Suprapubic skin (tissue), 4 donors: ENCODE data around the gene TBXAS1. TPM values are rescaled to one million over a fixed set of nuclear protein-coding genes. Genes with fewer than 3 reads are reported as not detected.

Experiments
- DNase-seq, 2 donors: peaks; one replicate each; pipeline ENCODE4 v3.0.0-alpha.2; 2019; ENCODE audit warnings: low spot score in 2 of 2
- H3K27ac ChIP-seq: fragments of 200-600 bp; sonication (generic); one replicate; pipeline ENCODE4 v1.5.1; 2019
- H3K27me3 ChIP-seq: fragments of 200-600 bp; sonication (generic); one replicate; pipeline ENCODE4 v1.5.1; 2019
- H3K36me3 ChIP-seq: fragments of 200-600 bp; sonication (generic); one replicate; pipeline ENCODE4 v1.5.1; 2019
- H3K4me1 ChIP-seq: fragments of 200-600 bp; sonication (generic); one replicate; pipeline ENCODE4 v1.5.1; 2019
- H3K4me3 ChIP-seq: fragments of 200-600 bp; sonication (generic); one replicate; pipeline ENCODE4 v1.5.1; 2019; ENCODE audit warnings: mild to moderate bottlenecking
- H3K9me3 ChIP-seq: fragments of 200-600 bp; sonication (generic); one replicate; pipeline ENCODE4 v1.5.1; 2019
- CTCF ChIP-seq, 2 donors: fragments of 200-600 bp in 1 of 2; fragments of 450-650 bp in 1 of 2; sonication (generic) in 1 of 2; IDR thresholded peaks; one replicate each; pipeline ENCODE4 v1.5.1; 2016 to 2019; ENCODE audit warnings: antibody characterized with exemption in 2 of 2, mild to moderate bottlenecking in 1 of 2, moderate library complexity in 1 of 2
- EP300 ChIP-seq: sonication (generic); formaldehyde crosslinking; IDR thresholded peaks from one replicate; pipeline ENCODE4 v1.6.1; 2017; ENCODE audit warnings: antibody characterized with exemption
- POLR2A ChIP-seq, 2 donors: fragments of 450-650 bp; IDR thresholded peaks; one replicate each; pipeline ENCODE4 v1.6.1; 2017; ENCODE audit warnings: antibody characterized with exemption in 2 of 2, mild to moderate bottlenecking in 2 of 2, moderate library complexity in 2 of 2
- POLR2AphosphoS5 ChIP-seq, 3 donors: sonication (generic); formaldehyde crosslinking; IDR thresholded peaks; one replicate each; pipeline ENCODE4 v1.6.1; 2017; ENCODE audit warnings: antibody characterized with exemption in 3 of 3
- WGBS: methylation state at CpG from one replicate; pipeline ENCODE4 v1.1.5; 2018; 5-methylcytosine and 5-hydroxymethylcytosine counted together
- total RNA-seq, 4 donors: library from RNA; depleted of rRNA; stranded (reverse); fragments of >200 nt; gene quantifications; one replicate each; pipeline ENCODE4 v1.1.0, GENCODE V29; 2016

TBXAS1 gene
- total RNA-seq, 4 donors from 2014 or later = 1.4 to 2.4 (median 2.1) TPM

DNA sequence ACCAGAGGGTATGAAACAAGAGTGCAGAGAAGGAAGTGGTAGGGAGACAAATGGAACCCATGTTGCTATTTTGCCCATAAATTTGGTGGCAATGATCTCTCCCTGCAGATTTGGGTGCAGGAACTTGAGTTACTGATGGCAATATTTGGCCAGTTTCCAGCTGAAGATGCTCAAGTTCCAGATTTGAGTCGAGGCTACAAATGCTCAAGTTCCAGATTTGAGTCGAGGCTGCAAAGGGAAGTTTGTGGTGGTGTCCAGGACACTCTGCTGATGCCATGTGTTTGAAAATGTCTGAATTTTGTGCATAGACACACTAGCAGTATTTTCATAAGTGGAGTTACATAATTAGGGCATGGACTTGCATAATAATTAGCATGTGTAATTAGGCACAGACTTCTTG lies 40.8 kb downstream of the TBXAS1 start:
- WGBS = 75% methylated on average over 2 of the region's 2 CpGs
- Histone ChIP-seq H3K4me3 (no peak overlapping the region), H3K27ac (no peak overlapping the region), H3K27me3 (peaks cover under 1% of the 10 kb centered on the region), H3K4me1 (peaks cover 14% of the 10 kb centered on the region), H3K9me3 (no peaks in the 10 kb centered on the region), H3K36me3 (no peaks in the 10 kb centered on the region)
- DNase-seq = no peak
- TF ChIP-seq EP300 (no peak), POLR2A (IDR thresholded peaks at IDR 0.05) (no peak), CTCF (IDR thresholded peaks at IDR 0.05) (no peak), POLR2AphosphoS5 (IDR thresholded peaks at IDR 0.05) (no peak)

DNA sequence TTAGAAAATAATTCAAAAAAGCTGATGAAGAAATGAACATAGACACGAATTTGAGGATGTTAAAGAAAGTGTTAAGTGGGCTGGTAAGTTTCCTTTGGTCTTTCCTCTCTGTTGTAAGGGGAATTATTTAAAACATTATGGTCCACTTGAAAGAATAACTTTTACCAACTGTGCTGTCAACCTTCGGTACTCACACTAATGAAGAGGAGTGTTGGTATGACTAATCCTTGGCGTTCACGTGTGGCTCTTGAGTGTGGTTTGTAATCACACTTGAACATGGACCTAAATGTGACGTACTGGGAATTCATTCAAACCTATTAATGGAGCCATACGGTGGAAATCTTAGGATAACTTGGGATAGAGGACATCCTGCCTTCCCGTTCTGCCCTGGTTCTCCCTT lies 41.3 kb downstream of the TBXAS1 start:
- no peaks in the 10 kb centered on the region for H3K36me3 ChIP-seq
- peaks cover 14% of the 10 kb centered on the region for H3K4me1 ChIP-seq
- DNase-seq = no peak
- 67% methylated on average over 7 of the region's 7 CpGs for WGBS
- H3K27ac ChIP-seq = no peak overlapping the region
- no peaks in the 10 kb centered on the region for H3K9me3 ChIP-seq
- no peak overlapping the region for H3K4me3 ChIP-seq
- no peak for TF ChIP-seq POLR2AphosphoS5 (IDR thresholded peaks at IDR 0.05)
- TF ChIP-seq EP300 = no peak
- H3K27me3 ChIP-seq = no peaks in the 10 kb centered on the region

DNA sequence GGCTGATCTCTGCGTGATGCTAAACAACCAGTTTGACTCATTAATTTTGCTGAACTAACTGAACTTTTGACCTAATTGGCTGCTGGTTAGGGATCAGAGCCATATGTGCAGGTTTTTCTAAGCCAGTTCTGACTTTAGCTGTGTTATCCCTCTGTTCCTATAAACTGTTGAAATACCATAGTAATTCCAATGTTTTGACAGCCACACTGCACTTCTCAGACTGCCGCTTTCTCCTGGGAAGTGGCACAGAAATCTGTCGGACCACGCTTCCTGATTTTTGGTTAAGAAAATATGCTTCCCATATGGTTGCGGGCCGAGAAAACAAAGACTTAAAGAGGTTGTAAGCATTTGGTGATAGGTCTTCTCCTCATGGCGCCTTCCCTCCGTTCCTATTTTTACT lies 42.3 kb downstream of the TBXAS1 start:
- Histone ChIP-seq H3K9me3 (no peaks in the 10 kb centered on the region), H3K4me3 (no peak overlapping the region), H3K36me3 (no peaks in the 10 kb centered on the region), H3K27ac (no peak overlapping the region), H3K27me3 (no peaks in the 10 kb centered on the region), H3K4me1 (peaks cover 14% of the 10 kb centered on the region)
- no peak for DNase-seq
- WGBS = 59% methylated on average over 8 of the region's 8 CpGs
- no peak for TF ChIP-seq POLR2A (IDR thresholded peaks at IDR 0.05)
- no peak for TF ChIP-seq EP300
- no peak for TF ChIP-seq CTCF (IDR thresholded peaks at IDR 0.05)
- no peak for TF ChIP-seq POLR2AphosphoS5 (IDR thresholded peaks at IDR 0.05)

GRCh38 chr7:139871820-139872219 lies 42.8 kb downstream of the TBXAS1 start:
- WGBS = 81% methylated on average over 2 of the region's 2 CpGs
- H3K9me3 ChIP-seq = no peaks in the 10 kb centered on the region
- peaks cover 14% of the 10 kb centered on the region for H3K4me1 ChIP-seq
- H3K36me3 ChIP-seq = no peaks in the 10 kb centered on the region
- H3K27me3 ChIP-seq = no peaks in the 10 kb centered on the region
- no peak for DNase-seq
- no peak for TF ChIP-seq CTCF (IDR thresholded peaks at IDR 0.05)
- no peak for TF ChIP-seq EP300
- TF ChIP-seq POLR2A (IDR thresholded peaks at IDR 0.05) = no peak
- TF ChIP-seq POLR2AphosphoS5 (IDR thresholded peaks at IDR 0.05) = no peak
- H3K27ac ChIP-seq = no peak overlapping the region
- no peak overlapping the region for H3K4me3 ChIP-seq

GRCh38 chr7:139873593-139874301 lies 44.7 kb downstream of the TBXAS1 start:
- DNase-seq = no peak
- no peak overlapping the region for H3K27ac ChIP-seq
- H3K27me3 ChIP-seq = no peaks in the 10 kb centered on the region
- no peaks in the 10 kb centered on the region for H3K36me3 ChIP-seq
- TF ChIP-seq CTCF (IDR thresholded peaks at IDR 0.05) (no peak), POLR2AphosphoS5 (IDR thresholded peaks at IDR 0.05) (no peak), EP300 (no peak), POLR2A (IDR thresholded peaks at IDR 0.05) (no peak)
- no peaks in the 10 kb centered on the region for H3K9me3 ChIP-seq
- peaks cover 14% of the 10 kb centered on the region for H3K4me1 ChIP-seq
- WGBS = 80% methylated on average over 8 of the region's 8 CpGs
- no peak overlapping the region for H3K4me3 ChIP-seq

DNA sequence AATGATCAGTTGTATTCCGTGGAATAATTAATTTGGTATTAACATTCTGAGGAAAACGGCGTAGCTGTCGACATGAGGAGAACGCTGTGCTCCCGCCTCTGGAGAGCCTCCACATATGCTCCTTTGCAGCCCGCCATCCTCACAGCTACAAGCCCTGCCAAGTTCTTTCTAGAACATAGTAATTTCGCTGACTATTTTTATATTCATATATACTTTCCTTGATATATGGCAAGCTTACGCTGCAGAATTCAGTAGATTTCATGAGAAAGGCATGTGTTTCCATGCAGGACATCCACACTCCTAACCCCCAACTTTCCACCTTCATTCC lies 45.2 kb downstream of the TBXAS1 start:
- Histone ChIP-seq H3K27me3 (no peaks in the 10 kb centered on the region), H3K9me3 (no peaks in the 10 kb centered on the region), H3K4me3 (no peak overlapping the region), H3K4me1 (peaks cover 14% of the 10 kb centered on the region), H3K27ac (no peak overlapping the region), H3K36me3 (no peaks in the 10 kb centered on the region)
- 79% methylated on average over 9 of the region's 9 CpGs for WGBS
- DNase-seq = no peak
- TF ChIP-seq POLR2AphosphoS5 (IDR thresholded peaks at IDR 0.05) = no peak
- TF ChIP-seq CTCF (IDR thresholded peaks at IDR 0.05) = no peak
- no peak for TF ChIP-seq POLR2A (IDR thresholded peaks at IDR 0.05)
- no peak for TF ChIP-seq EP300
